ENCODE results near the gene MCM5. TPM values are rescaled to one million over a fixed set of nuclear protein-coding genes. Genes with fewer than 3 reads are reported as not detected.
"Not testable (repeated sequence)": the region's sequence is repeated elsewhere in the genome, so short reads cannot be mapped to it uniquely, and the experiment has no call there.

The MCM5 gene
- total RNA-seq, 2 donors from 2014 or later, result 124 to 273 TPM

- Mint-ChIP-seq H3K4me1 (peaks cover 4% of the 10 kb centered on the region), H3K36me3 (ENCODE audit: low read depth) (peaks cover 99% of the 10 kb centered on the region), H3K27ac (no peak overlapping the region)
These were observed 24.8 kb downstream of the MCM5 start for GRCh38 chr22:35424761-35425160.

DNA sequence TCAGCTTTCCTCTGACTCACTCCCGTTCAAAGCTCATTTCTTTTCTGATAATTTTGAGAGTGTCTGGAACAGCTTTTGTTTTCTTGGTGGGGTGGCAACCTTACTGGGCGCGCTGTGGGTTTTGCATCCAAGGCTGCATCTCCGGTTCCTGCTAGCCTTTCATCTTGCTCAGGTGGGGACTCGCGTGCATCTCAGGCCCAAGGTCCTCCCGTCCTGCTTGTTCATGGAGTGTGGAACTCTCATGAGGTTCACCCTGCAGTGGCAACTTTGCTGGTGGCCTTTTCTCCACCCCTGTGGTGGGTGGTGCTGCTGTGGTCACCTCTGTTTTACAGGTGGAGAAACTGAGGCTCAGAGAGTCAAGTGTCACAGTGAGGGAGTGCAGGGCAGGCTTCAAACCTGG lies 25.6 kb downstream of the MCM5 start:
- no peaks in the 10 kb centered on the region for H3K27me3 Mint-ChIP-seq
- H3K9me3 Mint-ChIP-seq, result no peaks in the 10 kb centered on the region
- no peak overlapping the region for H3K4me3 Mint-ChIP-seq
- H3K27ac Mint-ChIP-seq, result peak overlapping the region; percentile 75
- peaks cover 4% of the 10 kb centered on the region for H3K4me1 Mint-ChIP-seq
- ATAC-seq (replicated peaks), result no peak
- peaks cover 99% of the 10 kb centered on the region for H3K36me3 Mint-ChIP-seq (ENCODE audit: low read depth)

More at GRCh38 chr22:35424761-35425160, 24.8 kb downstream of the MCM5 start:
- H3K27me3 Mint-ChIP-seq, result no peaks in the 10 kb centered on the region
- H3K9me3 Mint-ChIP-seq, result no peaks in the 10 kb centered on the region
- H3K4me3 Mint-ChIP-seq, result no peak overlapping the region
- no peak for ATAC-seq (replicated peaks)

DNA sequence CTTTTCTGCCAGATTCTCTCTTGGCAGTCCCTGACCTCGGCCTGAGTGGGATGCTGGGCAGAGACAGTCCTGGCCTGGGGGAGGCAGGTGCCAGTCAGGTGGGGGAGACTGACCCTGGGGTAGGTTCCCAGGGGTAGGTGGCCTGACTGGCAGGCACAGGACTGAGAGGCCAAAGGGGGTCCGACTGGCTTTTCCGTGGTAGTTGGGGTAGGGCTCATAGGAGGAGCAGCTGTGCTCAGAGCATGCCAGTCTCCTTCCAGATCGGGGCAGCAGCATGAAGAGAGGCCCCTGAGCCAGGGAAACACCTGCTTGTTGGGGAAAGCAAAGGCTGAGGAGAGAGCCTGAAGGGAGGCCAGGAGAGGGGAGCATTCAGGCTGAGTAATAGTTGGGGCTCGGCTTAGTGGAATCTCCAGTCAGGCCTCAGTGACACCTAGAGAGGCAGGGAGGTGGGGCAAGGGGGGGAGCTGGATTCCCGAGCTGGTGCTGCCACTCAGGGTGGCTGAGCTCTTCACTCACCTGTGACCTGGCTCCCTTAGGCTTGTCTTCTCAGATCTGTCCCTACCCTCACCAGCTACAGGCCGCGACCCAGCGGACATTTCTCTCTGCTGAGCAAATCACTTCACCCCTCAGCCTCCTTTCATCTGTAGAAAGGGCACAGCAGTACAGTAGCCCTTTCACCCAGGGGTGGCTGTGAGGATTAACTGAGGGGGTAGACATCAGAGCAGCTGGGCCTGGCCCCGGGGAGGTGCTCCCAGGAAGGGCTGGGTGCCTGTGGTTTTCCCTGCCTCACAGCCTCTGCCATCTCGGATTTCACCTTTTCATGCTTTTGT lies 26.2 kb downstream of the MCM5 start:
- H3K4me1 Mint-ChIP-seq, result peaks cover 4% of the 10 kb centered on the region
- no peaks in the 10 kb centered on the region for H3K9me3 Mint-ChIP-seq
- ATAC-seq (replicated peaks), result no peak
- no peaks in the 10 kb centered on the region for H3K27me3 Mint-ChIP-seq
- H3K27ac Mint-ChIP-seq, result peak overlapping the region; percentile 75
- H3K36me3 Mint-ChIP-seq (ENCODE audit: low read depth), result peaks cover 99% of the 10 kb centered on the region
- H3K4me3 Mint-ChIP-seq, result no peak overlapping the region

GRCh38 chr22:35426801-35427140 lies 26.8 kb downstream of the MCM5 start:
- Mint-ChIP-seq H3K27me3 (no peaks in the 10 kb centered on the region), H3K4me1 (peaks cover 4% of the 10 kb centered on the region), H3K27ac (peak overlapping the region; percentile 28), H3K36me3 (ENCODE audit: low read depth) (peaks cover 99% of the 10 kb centered on the region), H3K9me3 (no peaks in the 10 kb centered on the region), H3K4me3 (no peak overlapping the region)
- no peak for ATAC-seq (replicated peaks)

DNA sequence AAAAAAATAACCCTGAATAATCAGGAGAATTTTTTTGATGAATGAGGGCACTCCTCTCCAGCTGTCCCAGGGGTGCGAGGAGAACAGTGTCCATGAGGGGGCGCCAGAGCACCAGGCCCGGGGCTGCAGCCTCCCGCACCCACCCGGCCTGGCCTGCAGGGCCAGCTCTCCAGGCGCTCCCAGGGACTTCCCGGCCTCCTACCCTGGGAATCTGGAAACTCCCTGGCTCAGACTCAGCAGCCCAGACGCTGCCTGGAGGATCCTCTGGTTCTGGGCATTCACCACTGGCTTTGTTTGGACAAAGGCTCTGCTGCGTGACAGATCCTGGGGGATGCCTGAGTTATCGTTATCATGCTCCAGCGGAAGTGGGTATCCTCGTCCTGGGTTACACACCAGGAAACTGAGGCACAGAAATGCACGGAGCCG lies 31.0 kb downstream of the MCM5 start:
- ATAC-seq (replicated peaks), result peak; percentile 72
- H3K27ac Mint-ChIP-seq, result no peak overlapping the region
- peaks cover 4% of the 10 kb centered on the region for H3K4me1 Mint-ChIP-seq
- no peaks in the 10 kb centered on the region for H3K27me3 Mint-ChIP-seq
- no peaks in the 10 kb centered on the region for H3K9me3 Mint-ChIP-seq
- H3K4me3 Mint-ChIP-seq, result no peak overlapping the region
- H3K36me3 Mint-ChIP-seq (ENCODE audit: low read depth), result peaks cover 83% of the 10 kb centered on the region

DNA sequence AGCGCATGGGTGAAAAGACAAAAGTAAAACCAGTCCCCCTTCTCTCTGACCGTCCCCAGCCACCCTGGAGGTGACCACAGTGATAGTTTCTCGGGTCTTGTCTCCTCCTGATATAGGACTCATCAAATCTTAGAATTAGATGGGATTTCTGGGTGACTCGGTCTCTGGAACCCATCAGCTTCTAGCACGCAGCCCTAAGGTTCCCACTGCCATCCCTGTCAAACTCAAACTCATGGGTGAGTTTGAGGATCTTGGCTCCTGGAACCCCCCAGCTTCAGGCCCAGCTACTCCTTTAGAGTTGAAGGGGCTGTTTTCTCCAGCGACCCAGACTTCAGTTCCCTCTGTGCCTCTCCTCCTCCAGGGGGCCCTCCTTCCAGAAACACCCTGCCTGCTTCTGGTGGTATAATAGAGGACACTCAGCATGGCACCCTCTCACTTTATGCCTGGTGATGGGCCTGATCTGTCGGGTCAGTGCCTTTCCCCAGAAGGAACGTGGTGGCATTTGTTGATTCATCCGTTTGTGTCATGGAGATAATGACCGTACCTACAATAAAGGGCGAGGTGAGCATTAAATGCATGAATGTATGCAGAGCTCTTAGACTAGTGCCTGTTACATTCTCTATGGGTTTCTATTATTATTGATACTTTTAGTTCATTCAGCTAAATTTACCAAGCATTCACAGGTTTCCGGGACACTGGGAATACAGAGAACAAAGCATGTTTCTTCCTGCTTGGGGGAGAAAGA lies 31.7 kb downstream of the MCM5 start:
- no peak for ATAC-seq (replicated peaks)
- Mint-ChIP-seq H3K27ac (no peak overlapping the region), H3K27me3 (no peaks in the 10 kb centered on the region), H3K36me3 (ENCODE audit: low read depth) (peaks cover 76% of the 10 kb centered on the region), H3K9me3 (no peaks in the 10 kb centered on the region), H3K4me3 (no peak overlapping the region), H3K4me1 (peaks cover 3% of the 10 kb centered on the region)

GRCh38 chr22:35432228-35432905 lies 32.4 kb downstream of the MCM5 start:
- Mint-ChIP-seq H3K4me3 (no peak overlapping the region), H3K4me1 (no peaks in the 10 kb centered on the region), H3K36me3 (ENCODE audit: low read depth) (peaks cover 69% of the 10 kb centered on the region), H3K27ac (no peak overlapping the region), H3K9me3 (no peaks in the 10 kb centered on the region), H3K27me3 (no peaks in the 10 kb centered on the region)
- ATAC-seq (replicated peaks), result no peak

DNA sequence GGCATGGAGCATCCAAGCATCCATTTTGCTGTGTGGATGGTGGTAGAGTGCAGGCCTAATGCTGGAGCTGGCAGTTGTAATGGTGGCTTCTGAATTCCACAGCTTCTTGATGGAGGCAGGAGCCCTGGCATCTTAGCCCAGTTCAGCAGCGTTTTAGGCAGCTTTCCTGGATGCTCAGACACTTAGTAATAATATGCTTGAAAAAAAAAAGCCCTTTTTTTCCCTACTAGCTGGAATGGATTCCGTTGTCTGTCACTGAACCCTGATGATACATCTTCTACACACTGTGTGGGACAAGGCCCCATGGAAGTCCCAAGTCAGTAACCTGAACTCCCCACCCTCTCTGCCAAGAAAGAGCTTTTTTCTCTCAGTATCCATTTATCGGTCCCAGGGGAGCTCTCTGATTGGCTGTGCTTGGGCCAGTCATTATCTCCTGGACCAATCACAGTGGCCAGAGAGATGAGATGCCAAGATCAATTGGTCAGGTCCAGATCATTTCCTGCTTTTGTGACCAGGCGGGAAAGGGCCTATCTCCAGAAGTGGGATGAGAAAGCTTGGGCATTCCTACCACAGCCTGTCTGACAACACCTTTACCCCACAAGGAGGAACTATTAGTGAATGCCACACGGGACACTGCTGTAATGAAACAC lies 34.2 kb downstream of the MCM5 start:
- Mint-ChIP-seq H3K36me3 (ENCODE audit: low read depth) (peaks cover 58% of the 10 kb centered on the region), H3K27me3 (no peaks in the 10 kb centered on the region), H3K27ac (no peak overlapping the region), H3K4me1 (peaks cover 10% of the 10 kb centered on the region), H3K4me3 (no peak overlapping the region), H3K9me3 (no peaks in the 10 kb centered on the region)
- no peak for ATAC-seq (replicated peaks)

- peaks cover 51% of the 10 kb centered on the region for H3K36me3 Mint-ChIP-seq (ENCODE audit: low read depth)
These were observed 35.3 kb downstream of the MCM5 start for GRCh38 chr22:35435201-35435740.

GRCh38 chr22:35436421-35436820 lies 36.5 kb downstream of the MCM5 start:
- Mint-ChIP-seq H3K9me3 (no peaks in the 10 kb centered on the region), H3K36me3 (ENCODE audit: low read depth) (peaks cover 40% of the 10 kb centered on the region), H3K4me1 (peaks cover 16% of the 10 kb centered on the region), H3K27ac (no peak overlapping the region), H3K4me3 (no peak overlapping the region), H3K27me3 (no peaks in the 10 kb centered on the region)
- no peak for ATAC-seq (replicated peaks)

More at GRCh38 chr22:35435201-35435740, 35.3 kb downstream of the MCM5 start:
- H3K9me3 Mint-ChIP-seq, result no peaks in the 10 kb centered on the region
- no peak overlapping the region for H3K27ac Mint-ChIP-seq
- H3K27me3 Mint-ChIP-seq, result no peaks in the 10 kb centered on the region
- no peak for ATAC-seq (replicated peaks)
- H3K4me3 Mint-ChIP-seq, result no peak overlapping the region
- peaks cover 16% of the 10 kb centered on the region for H3K4me1 Mint-ChIP-seq

GRCh38 chr22:35437049-35437448 lies 37.1 kb downstream of the MCM5 start:
- Mint-ChIP-seq H3K4me3 (no peak overlapping the region), H3K27ac (no peak overlapping the region), H3K9me3 (no peaks in the 10 kb centered on the region), H3K4me1 (peaks cover 16% of the 10 kb centered on the region), H3K27me3 (no peaks in the 10 kb centered on the region), H3K36me3 (ENCODE audit: low read depth) (peaks cover 34% of the 10 kb centered on the region)
- peak; percentile 55 for ATAC-seq (replicated peaks)

- not testable (repeated sequence) for H3K27ac Mint-ChIP-seq; H3K4me3 Mint-ChIP-seq; H3K27me3 Mint-ChIP-seq; H3K9me3 Mint-ChIP-seq; ATAC-seq (replicated peaks)
- peaks cover 16% of the 10 kb centered on the region for H3K4me1 Mint-ChIP-seq
- peaks cover 18% of the 10 kb centered on the region for H3K36me3 Mint-ChIP-seq (ENCODE audit: low read depth)
These were observed 38.9 kb downstream of the MCM5 start for GRCh38 chr22:35438673-35439364.

GRCh38 chr22:35439365-35439717 lies 39.4 kb downstream of the MCM5 start:
- Mint-ChIP-seq H3K36me3 (ENCODE audit: low read depth) (peaks cover 14% of the 10 kb centered on the region), H3K27me3 (no peaks in the 10 kb centered on the region), H3K9me3 (no peaks in the 10 kb centered on the region), H3K4me3 (no peak overlapping the region), H3K4me1 (peaks cover 16% of the 10 kb centered on the region), H3K27ac (no peak overlapping the region)
- no peak for ATAC-seq (replicated peaks)

DNA sequence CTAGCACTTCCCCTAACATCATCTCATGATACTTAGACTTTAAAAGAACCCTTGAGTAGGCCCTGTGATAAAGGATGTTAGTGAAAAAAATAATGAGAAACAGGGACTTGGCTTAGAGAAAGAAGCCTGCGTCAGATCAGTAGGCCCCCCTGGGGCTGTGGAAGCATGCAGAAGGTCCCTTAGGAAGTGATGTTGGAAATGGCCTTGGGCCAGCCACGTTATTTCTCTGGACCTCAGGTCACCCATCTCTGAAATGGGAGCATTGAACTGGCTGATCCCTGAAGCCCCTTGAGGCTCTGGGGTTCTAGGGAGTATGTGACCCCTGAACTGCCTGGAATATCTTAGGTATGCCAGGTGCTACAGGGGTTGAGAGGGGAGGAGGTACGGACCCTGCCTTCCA lies 40.2 kb downstream of the MCM5 start:
- no peak for ATAC-seq (replicated peaks)
- H3K36me3 Mint-ChIP-seq (ENCODE audit: low read depth), result peaks cover 11% of the 10 kb centered on the region
- H3K4me3 Mint-ChIP-seq, result no peak overlapping the region
- peaks cover 16% of the 10 kb centered on the region for H3K4me1 Mint-ChIP-seq
- no peak overlapping the region for H3K27ac Mint-ChIP-seq
- H3K9me3 Mint-ChIP-seq, result no peaks in the 10 kb centered on the region
- no peaks in the 10 kb centered on the region for H3K27me3 Mint-ChIP-seq

Data from activated T-helper 17 cell treated with anti-CD3 and anti-CD28 coated beads, Interleukin-2, amount 50 U/mL, for 72 hours (primary cell).